ENCODE data around the gene NTM.

GRCh38 chr11:131966667-131967066, 596.3 kb downstream of the NTM start:
- TF ChIP-seq POLR2A (IDR thresholded peaks at IDR 0.05) (no peak), CTCF (IDR thresholded peaks at IDR 0.05) (no peak)

Data from uterus (tissue), 2 donors.